ENCODE measurements around the gene SLC6A3. TPM values are rescaled to one million over a fixed set of nuclear protein-coding genes. Genes with fewer than 3 reads are reported as not detected.

SLC6A3 gene
- total RNA-seq, 1 experiment from 2014 or later: not detected

GRCh38 chr5:1364211-1364610 is 81.0 kb downstream of the SLC6A3 start:
- peaks cover 89% of the 10 kb centered on the region for H3K27me3 ChIP-seq (replicated peaks; ENCODE audit: insufficient read depth, low read depth, low read length, poor library complexity)
- no TSS peak for BruUV-seq (replicated peaks)
- no peak overlapping the region for H3K27ac ChIP-seq (ENCODE audit: low read depth, low read length, poor library complexity, severe bottlenecking)
- intact Hi-C loops (cut with micrococcal nuclease; ENCODE audit: unreplicated experiment): no loop called here
- ChIA-PET CTCF (no interaction called here), POLR2A (ENCODE audit: low non-redundant PET) (no interaction called here)
- no peak for DNase-seq (ENCODE audit: low spot score)
- H3K4me3 ChIP-seq (ENCODE audit: low read depth, low read length, poor library complexity, severe bottlenecking): no peak overlapping the region
- no peaks in the 10 kb centered on the region for H3K36me3 ChIP-seq (ENCODE audit: insufficient read depth, low read length, poor library complexity, severe bottlenecking)
- TF ChIP-seq CTCF (conservative IDR thresholded peaks at IDR 0.05; ENCODE audit: low read depth, low read length): no peak
- no peak for TF ChIP-seq EZH2 (IDR thresholded peaks at IDR 0.05; ENCODE audit: borderline replicate concordance, low read depth, low read length, poor library complexity, severe bottlenecking)
- H3K4me1 ChIP-seq (ENCODE audit: insufficient read depth, low read length, poor library complexity, severe bottlenecking): no peaks in the 10 kb centered on the region
- no peaks in the 10 kb centered on the region for H3K9me3 ChIP-seq (ENCODE audit: low read depth, low read length, poor library complexity, severe bottlenecking)

DNA sequence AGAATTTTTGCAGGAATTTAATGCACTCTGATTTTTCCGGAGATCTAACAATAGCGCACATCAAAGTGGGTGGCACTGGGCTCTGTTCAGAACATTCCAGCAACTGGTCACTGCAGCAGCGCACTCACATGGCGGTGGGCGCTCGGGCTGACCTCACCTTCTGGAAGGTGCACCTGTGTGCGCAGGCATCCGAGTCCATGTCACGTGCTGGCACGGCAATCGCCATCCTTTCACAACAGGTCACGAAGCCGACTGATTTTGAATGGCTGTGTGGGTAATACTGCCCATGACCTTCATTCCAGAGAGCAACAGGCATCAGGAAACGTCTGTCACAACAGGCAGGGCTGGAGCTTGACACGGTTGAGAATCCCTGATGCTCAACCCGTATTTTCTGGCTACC is 81.7 kb downstream of the SLC6A3 start:
- DNase-seq (ENCODE audit: low spot score): no peak
- ChIA-PET POLR2A (ENCODE audit: low non-redundant PET) (no interaction called here), CTCF (no interaction called here)
- peaks cover 89% of the 10 kb centered on the region for H3K27me3 ChIP-seq (replicated peaks; ENCODE audit: insufficient read depth, low read depth, low read length, poor library complexity)
- intact Hi-C loops (cut with micrococcal nuclease; ENCODE audit: unreplicated experiment): no loop called here
- H3K36me3 ChIP-seq (ENCODE audit: insufficient read depth, low read length, poor library complexity, severe bottlenecking): no peaks in the 10 kb centered on the region
- no peak overlapping the region for H3K27ac ChIP-seq (ENCODE audit: low read depth, low read length, poor library complexity, severe bottlenecking)
- H3K4me3 ChIP-seq (ENCODE audit: low read depth, low read length, poor library complexity, severe bottlenecking): no peak overlapping the region
- TF ChIP-seq CTCF (conservative IDR thresholded peaks at IDR 0.05; ENCODE audit: low read depth, low read length) (no peak), EZH2 (IDR thresholded peaks at IDR 0.05; ENCODE audit: borderline replicate concordance, low read depth, low read length, poor library complexity, severe bottlenecking) (no peak)
- H3K9me3 ChIP-seq (ENCODE audit: low read depth, low read length, poor library complexity, severe bottlenecking): no peaks in the 10 kb centered on the region
- no TSS peak for BruUV-seq (replicated peaks)
- no peaks in the 10 kb centered on the region for H3K4me1 ChIP-seq (ENCODE audit: insufficient read depth, low read length, poor library complexity, severe bottlenecking)

DNA sequence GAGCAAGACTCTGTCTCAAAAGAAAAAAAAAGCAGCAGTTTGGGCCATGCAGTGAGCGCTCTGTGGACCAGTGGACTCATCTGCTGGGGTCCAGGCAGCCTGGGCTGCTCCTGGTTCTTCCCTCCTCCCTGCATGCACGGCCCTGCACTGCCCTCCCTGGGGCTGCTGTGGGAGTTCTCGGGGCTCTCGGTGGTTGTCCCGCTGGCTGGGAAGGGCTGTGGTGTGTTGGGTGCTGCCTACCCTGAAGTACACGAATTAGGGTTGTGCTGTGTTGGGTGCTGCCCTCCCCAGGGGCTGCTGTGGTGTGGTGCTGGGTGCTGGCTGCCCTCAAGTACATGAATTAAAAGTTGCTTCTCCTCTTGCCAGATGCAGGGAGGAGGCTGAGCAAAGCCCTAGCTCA is 82.1 kb downstream of the SLC6A3 start:
- H3K9me3 ChIP-seq (ENCODE audit: low read depth, low read length, poor library complexity, severe bottlenecking): no peaks in the 10 kb centered on the region
- DNase-seq (ENCODE audit: low spot score): no peak
- intact Hi-C loops (cut with micrococcal nuclease; ENCODE audit: unreplicated experiment): no loop called here
- no peaks in the 10 kb centered on the region for H3K36me3 ChIP-seq (ENCODE audit: insufficient read depth, low read length, poor library complexity, severe bottlenecking)
- POLR2A ChIA-PET (ENCODE audit: low non-redundant PET): no interaction called here
- CTCF ChIA-PET: no interaction called here
- no peaks in the 10 kb centered on the region for H3K4me1 ChIP-seq (ENCODE audit: insufficient read depth, low read length, poor library complexity, severe bottlenecking)
- TF ChIP-seq CTCF (conservative IDR thresholded peaks at IDR 0.05; ENCODE audit: low read depth, low read length): no peak
- no peak for TF ChIP-seq EZH2 (IDR thresholded peaks at IDR 0.05; ENCODE audit: borderline replicate concordance, low read depth, low read length, poor library complexity, severe bottlenecking)
- no peak overlapping the region for H3K27ac ChIP-seq (ENCODE audit: low read depth, low read length, poor library complexity, severe bottlenecking)
- BruUV-seq (replicated peaks): no TSS peak
- peaks cover 89% of the 10 kb centered on the region for H3K27me3 ChIP-seq (replicated peaks; ENCODE audit: insufficient read depth, low read depth, low read length, poor library complexity)
- H3K4me3 ChIP-seq (ENCODE audit: low read depth, low read length, poor library complexity, severe bottlenecking): no peak overlapping the region
